ENCODE measurements around the gene SLC16A7.

DNA sequence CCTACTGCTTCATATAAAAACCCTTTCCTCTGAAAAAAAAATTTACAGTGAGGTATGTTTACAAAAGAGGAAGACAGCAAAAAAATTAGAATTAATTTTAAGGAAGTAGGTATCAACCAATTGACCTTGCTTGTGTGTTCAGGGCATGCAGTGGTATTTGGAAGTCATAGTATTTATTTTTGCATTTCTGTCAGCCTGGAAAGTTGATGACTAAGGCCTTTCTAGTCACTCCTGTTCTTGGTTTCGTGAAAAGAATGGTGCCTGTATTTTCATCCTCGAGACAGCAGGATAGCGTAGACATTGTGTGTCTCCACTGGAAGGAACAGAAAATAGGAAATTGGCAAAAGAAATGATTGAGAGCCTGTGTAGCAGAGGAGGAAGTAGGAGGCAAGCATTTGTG, 24.5 kb downstream of the SLC16A7 start:
- TF ChIP-seq, protein P1, sequence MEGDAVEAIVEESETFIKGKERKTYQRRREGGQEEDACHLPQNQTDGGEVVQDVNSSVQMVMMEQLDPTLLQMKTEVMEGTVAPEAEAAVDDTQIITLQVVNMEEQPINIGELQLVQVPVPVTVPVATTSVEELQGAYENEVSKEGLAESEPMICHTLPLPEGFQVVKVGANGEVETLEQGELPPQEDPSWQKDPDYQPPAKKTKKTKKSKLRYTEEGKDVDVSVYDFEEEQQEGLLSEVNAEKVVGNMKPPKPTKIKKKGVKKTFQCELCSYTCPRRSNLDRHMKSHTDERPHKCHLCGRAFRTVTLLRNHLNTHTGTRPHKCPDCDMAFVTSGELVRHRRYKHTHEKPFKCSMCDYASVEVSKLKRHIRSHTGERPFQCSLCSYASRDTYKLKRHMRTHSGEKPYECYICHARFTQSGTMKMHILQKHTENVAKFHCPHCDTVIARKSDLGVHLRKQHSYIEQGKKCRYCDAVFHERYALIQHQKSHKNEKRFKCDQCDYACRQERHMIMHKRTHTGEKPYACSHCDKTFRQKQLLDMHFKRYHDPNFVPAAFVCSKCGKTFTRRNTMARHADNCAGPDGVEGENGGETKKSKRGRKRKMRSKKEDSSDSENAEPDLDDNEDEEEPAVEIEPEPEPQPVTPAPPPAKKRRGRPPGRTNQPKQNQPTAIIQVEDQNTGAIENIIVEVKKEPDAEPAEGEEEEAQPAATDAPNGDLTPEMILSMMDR (IDR thresholded peaks at IDR 0.05) = no peak
- TF ChIP-seq POLR2A (IDR thresholded peaks at IDR 0.05) = no peak
